NCI-H748 (cell line): ENCODE data around the gene MRPL54.
"Not testable (repeated sequence)": the region's sequence is repeated elsewhere in the genome, so short reads cannot be mapped to it uniquely, and the experiment has no call there.

ENCODE experiments used
- DNase-seq: peaks from one replicate; lab custom pipeline; 2025; ENCODE audit not compliant: unreplicated experiment; lab: John Stamatoyannopoulos, UW

MRPL54 gene

DNA sequence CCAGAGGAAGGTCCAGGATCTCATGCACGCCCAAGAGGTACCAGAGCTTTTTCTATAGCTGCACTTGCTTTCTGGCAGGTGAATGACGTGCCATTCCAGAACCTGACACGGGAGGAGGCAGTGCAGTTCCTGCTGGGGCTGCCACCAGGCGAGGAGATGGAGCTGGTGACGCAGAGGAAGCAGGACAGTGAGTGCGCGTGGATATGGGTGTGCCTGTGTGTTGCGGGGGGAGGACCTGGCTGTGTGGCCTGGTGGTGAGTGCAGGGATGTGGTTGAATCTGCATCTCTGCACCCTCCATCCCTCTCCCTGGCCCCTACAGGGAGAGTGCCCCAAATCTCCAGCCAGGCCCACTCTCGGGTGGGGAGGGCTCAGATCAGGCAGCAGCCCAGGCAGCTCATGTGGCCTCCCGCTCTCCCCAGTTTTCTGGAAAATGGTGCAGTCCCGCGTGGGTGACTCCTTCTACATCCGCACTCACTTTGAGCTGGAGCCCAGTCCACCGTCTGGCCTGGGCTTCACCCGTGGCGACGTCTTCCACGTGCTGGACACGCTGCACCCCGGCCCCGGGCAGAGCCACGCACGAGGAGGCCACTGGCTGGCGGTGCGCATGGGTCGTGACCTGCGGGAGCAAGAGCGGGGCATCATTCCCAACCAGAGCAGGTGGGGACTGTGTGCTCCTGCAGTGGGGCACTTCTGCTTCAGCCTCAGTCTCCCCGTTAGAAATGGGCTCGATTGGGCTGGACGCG lies 23.8 kb upstream of the MRPL54 start:
- no peak for DNase-seq

DNA sequence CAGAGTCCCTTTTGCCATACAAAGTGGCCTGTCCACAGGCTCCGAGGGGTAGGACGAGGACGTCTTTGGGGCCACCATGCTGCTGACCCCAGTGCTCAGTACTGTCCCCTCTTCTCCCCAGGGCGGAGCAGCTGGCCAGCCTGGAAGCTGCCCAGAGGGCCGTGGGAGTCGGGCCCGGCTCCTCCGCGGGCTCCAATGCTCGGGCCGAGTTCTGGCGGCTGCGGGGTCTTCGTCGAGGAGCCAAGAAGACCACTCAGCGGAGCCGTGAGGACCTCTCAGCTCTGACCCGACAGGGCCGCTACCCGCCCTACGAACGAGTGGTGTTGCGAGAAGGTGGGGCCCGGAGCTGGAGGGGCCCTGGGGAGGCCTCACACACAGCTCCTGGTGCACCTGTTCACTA lies 22.1 kb upstream of the MRPL54 start:
- no peak for DNase-seq

DNA sequence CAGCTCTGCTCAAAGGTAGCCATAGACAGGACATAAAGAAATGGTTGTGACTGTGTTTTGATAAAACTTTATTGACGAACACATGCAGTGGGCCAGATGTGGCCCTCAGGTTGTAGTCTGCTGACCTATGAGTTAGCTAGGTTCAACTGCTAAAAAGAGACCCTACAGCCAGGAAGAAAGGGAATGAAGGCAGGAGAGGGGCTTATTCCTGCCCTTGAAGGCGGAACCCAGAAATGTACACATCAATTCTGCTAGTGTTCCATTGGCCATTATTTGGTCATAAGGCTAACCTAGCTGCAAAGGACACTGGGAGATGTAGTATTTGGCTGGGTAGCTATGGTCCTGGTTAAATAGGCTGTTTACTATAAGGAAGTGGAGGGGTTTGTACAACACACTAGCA lies 19.0 kb upstream of the MRPL54 start:
- no peak for DNase-seq

DNA sequence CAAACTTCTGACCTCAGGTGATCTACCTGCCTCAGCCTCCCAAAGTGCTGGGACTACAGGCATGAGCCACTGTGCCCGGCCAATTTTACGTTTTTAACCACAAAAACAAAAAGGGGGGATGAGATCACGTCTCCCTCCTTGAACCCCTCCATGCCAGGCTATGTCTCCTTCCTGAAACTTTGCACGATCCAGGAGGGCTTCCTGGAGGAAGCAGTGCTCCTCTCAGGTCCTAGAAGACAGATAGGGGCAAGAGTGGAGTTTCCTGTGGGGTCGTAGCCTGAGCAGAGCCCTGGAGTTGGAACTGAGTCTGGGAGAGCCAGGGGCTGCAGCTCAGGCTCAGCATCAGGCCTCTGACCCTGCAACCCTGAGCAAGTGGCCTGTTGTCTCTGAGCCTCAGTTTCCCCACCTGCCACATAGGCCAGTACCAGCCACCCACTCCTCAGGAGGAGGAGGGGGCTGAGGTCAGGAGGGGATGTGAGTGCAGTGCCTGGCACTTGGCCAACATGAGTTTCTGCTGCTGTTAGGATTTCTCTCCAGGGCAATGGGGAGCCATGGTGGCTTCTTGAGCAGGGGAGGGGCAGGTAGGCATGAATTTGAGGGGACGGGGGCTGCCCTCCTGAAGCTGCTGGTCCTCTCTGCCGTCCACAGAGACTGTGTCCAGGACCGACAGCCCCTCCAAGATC lies 17.0 kb upstream of the MRPL54 start:
- no peak for DNase-seq

DNA sequence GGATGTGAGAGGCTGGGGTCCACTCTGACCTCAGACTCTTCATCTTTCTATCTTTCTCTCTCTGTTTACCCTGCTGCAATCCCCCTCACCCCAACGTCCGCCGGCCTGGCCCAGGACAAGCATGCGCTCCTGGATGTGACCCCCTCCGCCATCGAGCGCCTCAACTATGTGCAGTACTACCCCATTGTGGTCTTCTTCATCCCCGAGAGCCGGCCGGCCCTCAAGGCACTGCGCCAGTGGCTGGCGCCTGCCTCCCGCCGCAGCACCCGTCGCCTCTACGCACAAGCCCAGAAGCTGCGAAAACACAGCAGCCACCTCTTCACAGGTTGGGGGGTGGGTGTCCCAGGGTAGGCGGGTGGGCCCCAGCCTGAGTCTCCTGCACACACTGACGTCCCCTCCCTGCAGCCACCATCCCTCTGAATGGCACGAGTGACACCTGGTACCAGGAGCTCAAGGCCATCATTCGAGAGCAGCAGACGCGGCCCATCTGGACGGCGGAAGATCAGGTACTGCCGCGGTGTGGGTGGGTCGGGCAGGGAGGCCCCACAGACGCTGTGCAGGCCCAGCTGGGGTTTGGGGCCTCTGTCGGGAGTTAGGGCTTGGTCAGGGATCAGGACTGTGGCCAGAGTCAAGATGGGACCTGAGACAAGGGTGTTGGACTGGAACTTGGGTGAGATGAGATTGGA lies 16.0 kb upstream of the MRPL54 start:
- DNase-seq: no peak

DNA sequence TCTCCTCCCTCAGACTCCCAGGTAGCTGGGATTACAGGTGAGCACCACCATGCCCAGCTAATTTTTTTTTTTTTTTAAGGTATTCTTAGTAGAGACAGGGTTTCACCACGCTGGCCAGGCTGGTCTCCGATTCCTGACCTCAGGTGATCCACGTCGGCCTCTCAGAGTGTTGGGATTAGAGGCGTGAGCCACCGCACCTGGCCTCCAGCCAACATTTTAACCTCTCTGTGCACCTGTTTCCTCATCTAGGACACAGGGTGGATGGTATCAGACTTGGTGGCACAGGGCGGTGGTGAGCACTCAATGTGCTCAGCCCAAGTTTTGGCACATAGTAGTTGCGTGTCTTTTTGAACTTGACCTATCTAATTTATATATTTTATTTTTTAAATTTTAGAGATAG lies 13.5 kb upstream of the MRPL54 start:
- DNase-seq: no peak

DNA sequence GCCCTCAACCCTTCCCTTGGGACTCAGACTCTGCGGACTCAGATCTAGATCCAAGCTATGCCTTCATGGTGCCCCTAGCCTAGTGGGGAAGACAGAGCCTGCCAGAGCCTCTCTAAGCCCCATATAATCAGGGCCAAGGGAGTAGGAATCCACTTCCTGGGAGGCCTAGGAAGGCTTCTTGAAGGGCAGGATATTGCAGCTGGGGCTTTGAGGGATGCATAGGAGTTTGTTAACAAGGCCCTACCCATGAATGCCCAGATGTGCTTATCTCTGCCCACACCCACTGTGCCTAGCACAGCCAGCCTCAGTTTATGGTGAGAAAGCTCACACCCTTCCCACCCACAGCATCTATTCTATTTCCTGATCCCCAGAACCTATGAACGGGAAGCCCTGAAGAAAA lies 12.3 kb upstream of the MRPL54 start:
- no peak for DNase-seq

DNA sequence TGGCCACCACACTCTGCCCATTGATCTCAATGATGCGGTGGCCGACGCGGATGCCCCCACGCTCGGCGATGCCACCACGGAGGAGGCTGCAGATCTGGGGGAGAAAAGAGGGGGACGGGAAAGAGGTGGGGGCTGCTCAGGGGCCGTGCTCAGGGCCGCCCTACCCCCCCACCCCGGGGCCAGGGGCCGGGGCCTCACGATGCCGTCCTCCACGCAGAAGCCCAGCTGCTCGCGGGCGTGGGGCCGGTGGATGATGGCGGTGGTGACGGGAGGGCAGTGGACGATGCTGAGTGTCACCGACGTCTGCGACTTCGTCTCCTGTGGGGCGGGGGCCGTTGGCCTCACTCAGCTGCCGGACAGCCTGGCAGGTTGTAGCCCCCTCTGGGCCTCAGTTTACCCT lies 11.2 kb upstream of the MRPL54 start:
- no peak for DNase-seq

DNA sequence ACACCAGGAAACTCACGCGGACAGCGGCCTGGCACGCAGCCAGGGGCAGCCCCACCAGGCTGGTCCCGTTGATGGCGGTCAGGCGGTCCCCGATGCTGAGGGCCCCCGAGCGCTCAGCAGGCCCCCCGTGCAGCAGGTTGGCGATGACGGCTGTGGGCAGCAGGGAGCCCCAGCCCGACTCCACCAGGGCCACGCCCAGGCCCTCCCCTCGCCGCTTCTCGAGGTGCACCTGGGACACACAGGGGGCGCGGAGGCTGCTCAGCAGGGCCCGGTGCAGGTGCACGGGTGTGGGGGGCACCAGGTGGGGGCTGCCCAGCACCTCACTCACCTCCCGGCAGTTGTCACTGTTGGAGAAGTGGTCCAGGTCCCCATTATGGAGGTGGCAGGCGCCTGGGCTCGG lies 10.0 kb upstream of the MRPL54 start:
- DNase-seq: no peak

DNA sequence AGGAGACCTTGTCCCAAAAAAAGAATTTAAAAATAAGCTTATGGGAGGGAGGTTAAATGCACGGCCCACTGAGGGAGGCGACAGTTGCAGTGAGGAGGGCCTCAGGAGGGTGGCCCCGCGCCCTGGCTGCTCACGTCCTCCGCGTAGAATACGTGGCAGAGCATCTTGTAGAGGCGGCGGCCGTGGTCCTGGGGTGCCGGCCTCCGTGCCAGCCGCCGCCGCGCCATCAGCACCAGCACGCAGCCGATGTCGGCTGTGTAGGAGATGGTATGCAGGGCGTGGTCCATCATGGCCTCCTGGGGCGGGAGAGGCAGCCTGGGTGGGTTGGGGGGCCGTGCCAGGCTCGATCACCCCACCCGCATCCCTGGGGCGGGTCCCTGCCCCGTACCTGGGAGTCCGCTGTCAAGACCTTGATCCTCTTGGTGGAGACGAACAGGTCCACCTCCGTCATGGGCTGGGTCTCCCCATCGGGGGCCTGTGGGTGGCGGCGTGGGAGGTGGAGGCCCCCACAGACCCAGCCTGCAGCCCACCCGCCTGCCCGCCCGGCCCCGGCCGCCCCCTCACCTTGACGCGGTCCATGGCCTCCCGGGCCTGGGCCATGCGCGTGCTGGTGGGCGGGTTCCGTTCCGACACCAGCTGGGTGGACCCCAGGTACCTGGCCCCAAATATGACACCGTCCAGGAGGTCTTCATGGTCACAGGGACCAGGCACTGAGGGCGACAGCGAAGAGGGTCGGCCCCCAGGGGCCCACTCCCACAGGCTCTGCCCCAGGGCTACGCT lies 8.7 kb upstream of the MRPL54 start:
- no peak for DNase-seq

DNA sequence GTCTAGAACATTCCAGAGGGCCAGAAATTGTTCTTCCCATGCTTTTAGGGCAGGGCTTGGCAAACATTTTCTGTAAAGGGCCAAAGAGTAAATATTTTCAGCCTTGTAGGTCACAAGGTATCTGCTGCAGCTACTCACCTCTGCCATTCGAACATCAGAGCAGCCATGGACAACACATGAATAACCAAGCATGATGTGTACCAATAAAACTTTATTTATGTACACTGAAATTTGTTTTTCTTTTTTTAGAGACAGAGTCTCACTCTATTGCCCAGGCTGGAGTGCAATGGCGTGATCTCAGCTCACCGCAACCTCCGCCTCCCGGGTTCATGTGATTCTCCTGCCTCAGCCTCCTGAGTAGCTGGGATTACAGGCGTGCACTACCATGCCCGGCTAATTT lies 4.8 kb upstream of the MRPL54 start:
- not testable (repeated sequence) for DNase-seq

DNA sequence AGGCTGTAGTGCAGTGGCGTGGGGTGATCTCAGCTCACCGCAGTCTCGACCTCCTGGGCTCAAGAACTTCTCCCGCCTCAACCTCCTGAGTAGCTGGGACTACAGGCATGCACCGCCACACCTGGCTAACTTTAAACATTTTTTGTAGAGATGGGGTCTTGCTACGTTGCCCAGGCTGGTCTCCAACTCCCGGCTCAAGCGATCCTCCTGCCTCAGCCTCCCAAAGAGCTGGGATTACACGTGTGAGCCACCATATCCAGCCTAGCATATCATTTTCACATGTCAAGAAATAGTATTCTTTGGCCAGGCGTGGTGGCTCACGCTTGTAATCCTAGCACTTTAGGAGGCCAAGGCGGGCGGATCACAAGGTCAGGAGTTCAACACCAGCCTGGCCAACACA lies 4.2 kb upstream of the MRPL54 start:
- not testable (repeated sequence) for DNase-seq

DNA sequence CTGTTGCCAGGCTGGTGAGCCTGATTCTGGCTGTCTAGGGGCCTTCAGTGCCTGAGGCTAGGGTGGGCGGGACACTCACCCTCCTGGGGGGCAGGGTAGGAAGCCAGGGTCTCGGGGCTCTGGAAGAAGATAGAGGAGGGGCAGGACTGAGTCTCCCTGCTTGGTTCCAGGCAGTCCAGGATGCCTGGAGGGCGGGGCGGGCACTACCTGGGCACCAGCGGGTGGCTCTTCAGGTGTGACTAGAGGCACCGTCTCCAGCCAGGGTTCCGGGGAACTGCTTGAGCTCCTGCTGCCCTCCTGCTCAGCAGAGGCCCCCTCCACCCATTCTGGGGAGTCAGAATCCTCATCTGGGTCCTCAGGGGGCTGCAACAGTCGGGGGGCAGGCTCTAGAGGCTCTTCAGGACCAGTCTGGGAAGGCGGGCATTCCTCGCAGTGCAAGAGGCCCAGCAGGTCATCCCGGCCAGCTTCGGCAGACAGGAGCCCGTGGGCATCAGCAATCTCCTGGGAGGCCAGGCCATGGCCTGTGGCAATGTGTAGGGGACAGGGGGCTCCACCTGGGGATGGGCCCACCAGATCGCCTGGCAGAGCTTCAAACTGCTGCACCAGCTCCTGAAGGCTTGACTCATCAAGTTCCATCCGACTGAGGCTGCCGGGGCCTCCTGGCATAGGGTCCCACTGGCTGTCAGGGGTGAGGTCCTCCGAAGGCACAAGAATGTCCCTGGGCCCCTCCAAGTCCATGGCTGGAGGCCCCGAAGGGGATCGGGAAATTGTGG lies 2.8 kb upstream of the MRPL54 start:
- no peak for DNase-seq

DNA sequence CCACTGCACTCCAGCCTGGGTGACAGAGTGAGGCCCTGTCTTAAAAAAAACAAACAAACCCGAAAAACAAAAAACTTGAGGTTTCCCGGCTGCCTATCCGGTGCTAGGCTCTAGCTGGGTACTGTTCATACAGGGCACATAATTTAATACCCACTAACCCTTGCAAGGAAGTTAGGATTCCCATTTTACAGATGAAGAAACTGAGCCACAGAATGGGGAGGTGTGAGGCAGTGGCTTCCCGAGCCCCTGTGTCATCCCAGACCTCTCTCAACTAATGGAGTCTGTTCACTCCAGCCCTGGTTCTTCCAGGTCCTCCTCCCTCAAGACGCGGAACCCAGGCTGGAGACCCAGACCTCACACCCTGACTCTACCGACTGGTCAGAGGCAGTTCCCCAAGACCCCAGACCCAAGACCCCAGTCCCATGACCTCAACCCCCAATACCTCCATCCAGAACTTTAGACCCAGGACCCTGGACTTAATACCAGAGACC lies 1.6 kb upstream of the MRPL54 start:
- no peak for DNase-seq

DNA sequence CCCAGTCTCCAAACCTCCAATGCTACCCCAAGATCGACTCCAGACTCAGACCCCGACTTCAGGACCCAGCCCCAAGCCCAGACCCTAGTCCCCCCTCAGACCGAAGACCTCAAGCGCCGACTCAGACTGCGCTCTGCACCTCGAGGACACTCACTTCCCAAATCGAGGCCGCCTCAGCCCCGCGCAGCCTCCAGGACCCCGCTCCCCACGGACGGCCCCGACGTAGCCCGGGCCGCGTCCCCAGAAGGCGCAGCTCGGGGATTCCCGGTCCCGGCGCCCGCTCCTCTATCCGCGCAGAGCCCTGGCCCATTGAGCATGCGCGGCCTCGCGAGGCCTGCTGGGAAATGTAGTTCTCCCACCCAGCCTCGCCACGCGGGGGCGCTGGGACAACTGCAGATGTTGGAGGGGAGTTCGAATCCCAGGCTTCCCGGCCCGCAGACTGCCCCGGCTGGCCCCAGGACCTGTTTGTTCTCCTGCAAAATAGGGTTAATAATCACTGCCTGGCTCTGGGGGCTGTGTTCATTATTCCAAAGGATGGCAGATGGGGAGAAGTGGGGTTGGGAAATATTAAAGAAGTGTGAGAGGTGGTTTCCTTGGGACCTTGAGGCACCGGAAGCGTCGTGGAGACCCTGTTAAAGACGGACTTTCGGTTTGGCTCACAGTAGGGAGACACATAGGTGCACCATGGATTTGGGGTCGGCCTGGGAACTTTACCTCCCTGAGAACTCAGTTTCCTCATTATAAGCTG lies 926 bp upstream of the MRPL54 start, which contains the start of gene APBA3:
Gene APBA3, minus strand, starts transcription at position 311 of the 748 bp plus-strand sequence. CDS start 1,428 bp downstream, outside the sequence.
- peak; percentile 77 for DNase-seq

DNA sequence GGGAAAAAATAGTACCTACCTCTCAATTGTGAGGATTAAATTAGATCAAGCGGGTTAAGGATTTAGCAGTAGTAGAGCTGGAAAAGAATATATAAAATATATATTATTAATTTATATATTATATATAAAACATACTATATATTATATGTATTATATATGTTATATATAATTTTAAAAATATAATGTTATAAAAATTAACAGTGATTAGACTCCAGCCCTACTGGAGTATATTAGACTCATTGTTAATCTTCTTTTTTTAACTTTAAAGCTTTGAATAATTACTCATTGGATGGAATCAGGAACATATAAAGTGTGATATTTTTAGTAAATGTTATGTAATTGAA lies 380 bp upstream of the MRPL54 start:
- DNase-seq: no peak

DNA sequence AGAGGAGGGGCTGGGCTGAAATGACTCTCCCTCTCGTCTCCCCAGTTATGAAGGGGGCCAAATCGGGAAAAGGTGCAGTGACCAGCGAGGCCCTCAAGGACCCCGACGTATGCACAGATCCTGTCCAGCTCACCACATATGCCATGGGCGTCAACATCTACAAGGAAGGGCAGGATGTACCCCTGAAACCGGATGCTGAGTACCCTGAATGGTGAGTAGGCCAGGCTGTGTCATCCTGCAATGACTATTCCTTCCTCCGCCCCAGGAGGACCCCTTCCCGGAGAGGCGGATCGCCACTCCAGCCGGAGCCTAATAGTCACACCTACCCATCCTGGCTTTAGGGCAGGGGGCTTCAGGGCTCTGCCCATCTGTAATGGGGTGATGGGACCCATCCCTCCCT lies 2.6 kb downstream of the MRPL54 start:
- no peak for DNase-seq

DNA sequence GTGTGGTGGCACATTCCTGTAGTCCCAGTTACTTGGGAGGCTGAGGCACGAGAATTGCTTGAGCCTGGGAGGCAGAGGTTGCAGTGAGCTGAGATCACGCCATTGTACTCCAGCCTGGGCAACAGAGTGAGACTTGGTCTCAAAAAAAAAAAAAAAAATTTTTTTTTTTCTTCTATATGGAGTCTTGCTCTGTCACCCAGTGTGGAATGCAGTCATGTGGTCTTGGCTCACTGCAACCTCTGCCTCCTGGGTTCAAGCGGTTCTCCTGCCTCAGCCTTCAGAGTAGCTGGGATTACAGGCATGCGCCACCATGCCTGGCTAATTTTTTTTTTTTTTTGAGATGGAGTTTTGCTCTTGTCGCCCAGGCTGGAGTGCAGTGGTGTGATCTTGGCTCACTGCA lies 3.3 kb downstream of the MRPL54 start:
- not testable (repeated sequence) for DNase-seq

DNA sequence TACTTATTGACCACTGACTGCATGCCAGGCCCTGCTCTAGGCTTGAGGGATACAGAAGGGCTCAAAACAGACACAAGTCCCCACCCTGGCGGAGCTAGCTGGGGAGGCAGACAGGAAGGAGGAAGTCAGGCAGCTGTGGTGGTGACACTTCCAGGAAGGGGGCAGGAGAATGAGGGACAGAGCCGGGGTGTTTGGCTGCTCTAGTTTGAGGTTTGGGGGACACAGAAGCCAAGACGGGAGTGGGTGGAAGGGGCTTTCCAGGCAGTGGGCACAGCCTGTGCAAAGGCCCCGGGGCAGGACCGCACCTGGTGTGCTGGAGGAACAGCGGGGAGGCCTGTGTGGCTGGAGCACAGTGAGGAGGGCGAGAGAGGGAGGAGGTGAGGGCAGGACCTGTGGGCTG lies 4.0 kb downstream of the MRPL54 start:
- DNase-seq: no peak

DNA sequence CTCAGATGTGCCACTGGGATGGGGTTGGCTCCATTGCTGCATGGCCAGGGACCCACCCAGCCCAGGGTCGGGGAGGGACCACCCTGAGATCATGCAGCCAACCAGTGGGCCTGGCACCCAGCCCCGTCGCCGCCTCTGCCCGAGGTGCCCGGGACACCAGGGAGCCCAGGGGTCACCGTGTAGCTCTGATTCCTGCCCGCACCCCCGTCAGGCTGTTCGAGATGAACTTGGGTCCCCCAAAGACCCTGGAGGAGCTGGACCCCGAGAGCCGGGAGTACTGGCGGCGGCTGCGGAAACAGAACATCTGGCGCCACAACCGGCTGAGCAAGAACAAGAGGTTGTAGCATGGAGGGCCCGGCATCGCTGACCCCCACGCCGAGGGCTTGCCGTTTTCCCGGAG lies 4.6 kb downstream of the MRPL54 start:
- no peak for DNase-seq
